K562 (cell line): ENCODE measurements around the gene ZMYM2. TPM values are rescaled to one million over a fixed set of nuclear protein-coding genes. Genes with fewer than 3 reads are reported as not detected.

ENCODE experiments used
- E2F4 ChIP-seq: sonication (generic); formaldehyde crosslinking; IDR thresholded peaks from 2 replicates; pipeline ENCODE4 v1.8.0; 2022; ENCODE audit warnings: mild to moderate bottlenecking, low read depth, missing genetic modification reagents
- FOXK1 ChIP-seq: sonication (generic); formaldehyde crosslinking; IDR thresholded peaks from 2 replicates; pipeline ENCODE4 v1.8.0; 2022; ENCODE audit warnings: missing genetic modification reagents, mild to moderate bottlenecking, borderline replicate concordance
- IRF9 ChIP-seq: fragments of 450-650 bp; IDR thresholded peaks from 2 replicates; pipeline ENCODE4 v1.6.1; 2016; ENCODE audit warnings: missing biosample characterization, missing genetic modification characterization
- L3MBTL2 ChIP-seq: fragments of 450-650 bp; IDR thresholded peaks from 2 replicates; pipeline ENCODE4 v1.6.1; 2016; ENCODE audit warnings: mild to moderate bottlenecking, moderate library complexity
- NFATC3 ChIP-seq: fragments of 450-650 bp; IDR thresholded peaks from 2 replicates; pipeline ENCODE4 v1.6.1; 2017; ENCODE audit warnings: mild to moderate bottlenecking
- NR2C2 ChIP-seq, 2 experiments: fragments of 200-800 bp in 1 of 2; sonication (Bioruptor generic) in 1 of 2; sonication (generic) in 1 of 2; formaldehyde crosslinking in 1 of 2; IDR thresholded peaks; 2 replicates each; pipeline versions ENCODE4 v1.6.1 to v1.8.0; 2016 to 2022; ENCODE audit warnings: mild to moderate bottlenecking in 1 of 2, missing compliant biosample characterization in 1 of 2, missing genetic modification characterization in 1 of 2, missing genetic modification reagents in 1 of 2
- PHB ChIP-seq: fragments of 250-450 bp; sonication (Bioruptor Pico); IDR thresholded peaks from 2 replicates; pipeline ENCODE4 v1.5.0; 2021
- PTBP1 ChIP-seq: fragments of 200-400 bp; formaldehyde crosslinking; IDR thresholded peaks from 2 replicates; pipeline ENCODE4 v1.6.1; 2017; ENCODE audit warnings: low read depth, low read length
- RNF219 ChIP-seq: fragments of 250-450 bp; sonication (Bioruptor Pico); IDR thresholded peaks from 2 replicates; pipeline ENCODE4 v1.5.0; 2022; ENCODE audit warnings: mild to moderate bottlenecking
- XRCC4 ChIP-seq: IDR thresholded peaks from one replicate; pipeline ENCODE4 v1.6.1; 2011; ENCODE audit not compliant: insufficient read depth, insufficient read length; ENCODE audit errors: extremely low read depth
- polyA plus RNA-seq, 8 experiments: library from polyadenylated mRNA; depleted of rRNA in 4 of 8; stranded (reverse) in 5 of 8; unstranded in 3 of 8; fragments of >200 nt; fragmentation: Nextera tagmentation in 2 of 8; fragmentation: Illumina TruSeq in 1 of 8; extraction: Ambion mirVana in 2 of 8; extraction: Trizol in 1 of 8; gene quantifications; 2 replicates each; pipeline versions ENCODE4 v1.2.1 to v1.2.3, GENCODE V29; 2011 to 2014; ENCODE audit warnings: inconsistent platforms in 1 of 8, missing spikeins in 1 of 8
- total RNA-seq, 7 experiments: library from RNA; depleted of rRNA in 6 of 7; stranded (reverse); fragments of >200 nt in 6 of 7; fragmentation: Illumina TruSeq in 2 of 7; extraction: Trizol in 2 of 7; gene quantifications; 2 replicates each; pipeline versions ENCODE4 v1.2.1 to v1.2.3, GENCODE V29; 2011 to 2021; ENCODE audit warnings: low replicate concordance in 1 of 7
- TF ChIP-seq, protein P1 (sequence below): fragments of 450-650 bp; IDR thresholded peaks from 2 replicates; pipeline ENCODE4 v1.6.1; 2018; ENCODE audit not compliant: partially characterized antibody
- TF ChIP-seq, protein P2 (sequence below): sonication (generic); formaldehyde crosslinking; IDR thresholded peaks from 2 replicates; pipeline ENCODE4 v1.8.1; 2022; ENCODE audit warnings: missing genetic modification reagents
- TF ChIP-seq, protein P3 (sequence below), 3 experiments: fragments of 200-800 bp in 1 of 3; sonication (Bioruptor generic) in 1 of 3; sonication (generic) in 1 of 3; formaldehyde crosslinking in 1 of 3; IDR thresholded peaks; 2 replicates each; pipeline versions ENCODE4 v1.6.1 to v1.8.0; 2016 to 2022; ENCODE audit warnings: mild to moderate bottlenecking in 2 of 3, missing compliant biosample characterization in 2 of 3, missing genetic modification characterization in 2 of 3, missing genetic modification reagents in 1 of 3

The ZMYM2 gene
- total and polyA plus RNA-seq, 9 of the 15 experiments (the other 6 are each of a cell fraction or from before 2014, with no cell fraction given): 5.0 to 48.8 (median 26.8) TPM

DNA sequence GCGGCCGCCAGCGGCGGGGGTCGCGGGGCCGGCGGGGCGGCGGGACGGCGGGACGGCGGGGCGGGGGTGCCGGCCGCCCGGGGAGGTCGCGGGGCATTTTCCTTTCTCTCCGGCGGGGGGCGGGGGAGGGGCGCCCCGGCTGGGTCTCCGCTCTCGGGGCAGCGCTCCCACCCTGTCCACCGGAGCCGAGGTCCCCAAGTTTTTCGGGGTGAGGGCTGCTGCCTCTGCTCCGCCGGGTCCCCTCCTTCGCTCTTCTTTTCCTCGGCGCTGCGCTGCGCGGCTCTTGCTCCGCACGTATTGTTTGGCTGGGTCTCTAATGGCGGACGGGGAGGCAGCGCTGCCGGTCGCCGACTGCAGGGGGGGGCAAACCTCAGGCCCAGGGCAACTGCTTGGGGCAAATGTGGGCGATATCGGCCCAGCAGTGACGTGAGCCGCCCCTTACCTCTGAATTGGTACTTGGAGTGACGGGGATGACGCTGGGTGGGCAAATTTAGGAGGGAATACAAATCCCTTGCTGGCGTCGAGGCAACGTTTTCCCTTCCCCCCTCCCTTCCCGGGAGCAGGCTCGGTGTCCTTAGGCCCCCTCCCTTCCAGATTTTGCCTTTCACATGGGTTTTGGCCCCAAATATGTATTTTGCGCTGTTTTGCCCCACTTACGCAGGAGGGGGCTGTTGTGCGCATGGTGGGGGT, 759 bp downstream of the ZMYM2 start (continued):
- TF ChIP-seq IRF9 (tag) (no peak), NFATC3 (no peak), FOXK1 (CRISPR knock-in tag) (no peak), NR2C2 (CRISPR knock-in tag; IDR thresholded peaks at IDR 0.05) (no peak), NR2C2 (tag; IDR thresholded peaks at IDR 0.05) (0 out of 2 replicates have a peak, but pooled peaks have one; percentile 29), RNF219 (CRISPR knock-in tag) (no peak), E2F4 (CRISPR knock-in tag) (no peak), PTBP1 (no peak), L3MBTL2 (0 out of 2 replicates have a peak, but pooled peaks have one; percentile 1), XRCC4 (no peak), PHB (no peak)
- TF ChIP-seq, protein P1, sequence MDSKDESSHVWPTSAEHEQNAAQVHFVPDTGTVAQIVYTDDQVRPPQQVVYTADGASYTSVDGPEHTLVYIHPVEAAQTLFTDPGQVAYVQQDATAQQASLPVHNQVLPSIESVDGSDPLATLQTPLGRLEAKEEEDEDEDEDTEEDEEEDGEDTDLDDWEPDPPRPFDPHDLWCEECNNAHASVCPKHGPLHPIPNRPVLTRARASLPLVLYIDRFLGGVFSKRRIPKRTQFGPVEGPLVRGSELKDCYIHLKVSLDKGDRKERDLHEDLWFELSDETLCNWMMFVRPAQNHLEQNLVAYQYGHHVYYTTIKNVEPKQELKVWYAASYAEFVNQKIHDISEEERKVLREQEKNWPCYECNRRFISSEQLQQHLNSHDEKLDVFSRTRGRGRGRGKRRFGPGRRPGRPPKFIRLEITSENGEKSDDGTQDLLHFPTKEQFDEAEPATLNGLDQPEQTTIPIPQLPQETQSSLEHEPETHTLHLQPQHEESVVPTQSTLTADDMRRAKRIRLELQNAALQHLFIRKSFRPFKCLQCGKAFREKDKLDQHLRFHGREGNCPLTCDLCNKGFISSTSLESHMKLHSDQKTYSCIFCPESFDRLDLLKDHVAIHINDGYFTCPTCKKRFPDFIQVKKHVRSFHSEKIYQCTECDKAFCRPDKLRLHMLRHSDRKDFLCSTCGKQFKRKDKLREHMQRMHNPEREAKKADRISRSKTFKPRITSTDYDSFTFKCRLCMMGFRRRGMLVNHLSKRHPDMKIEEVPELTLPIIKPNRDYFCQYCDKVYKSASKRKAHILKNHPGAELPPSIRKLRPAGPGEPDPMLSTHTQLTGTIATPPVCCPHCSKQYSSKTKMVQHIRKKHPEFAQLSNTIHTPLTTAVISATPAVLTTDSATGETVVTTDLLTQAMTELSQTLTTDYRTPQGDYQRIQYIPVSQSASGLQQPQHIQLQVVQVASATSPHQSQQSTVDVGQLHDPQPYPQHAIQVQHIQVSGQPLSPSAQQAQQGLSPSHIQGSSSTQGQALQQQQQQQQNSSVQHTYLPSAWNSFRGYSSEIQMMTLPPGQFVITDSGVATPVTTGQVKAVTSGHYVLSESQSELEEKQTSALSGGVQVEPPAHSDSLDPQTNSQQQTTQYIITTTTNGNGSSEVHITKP: peak; percentile 43
- TF ChIP-seq, protein P2, sequence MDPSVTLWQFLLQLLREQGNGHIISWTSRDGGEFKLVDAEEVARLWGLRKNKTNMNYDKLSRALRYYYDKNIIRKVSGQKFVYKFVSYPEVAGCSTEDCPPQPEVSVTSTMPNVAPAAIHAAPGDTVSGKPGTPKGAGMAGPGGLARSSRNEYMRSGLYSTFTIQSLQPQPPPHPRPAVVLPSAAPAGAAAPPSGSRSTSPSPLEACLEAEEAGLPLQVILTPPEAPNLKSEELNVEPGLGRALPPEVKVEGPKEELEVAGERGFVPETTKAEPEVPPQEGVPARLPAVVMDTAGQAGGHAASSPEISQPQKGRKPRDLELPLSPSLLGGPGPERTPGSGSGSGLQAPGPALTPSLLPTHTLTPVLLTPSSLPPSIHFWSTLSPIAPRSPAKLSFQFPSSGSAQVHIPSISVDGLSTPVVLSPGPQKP (CRISPR knock-in tag): no peak
- TF ChIP-seq, protein P3, sequence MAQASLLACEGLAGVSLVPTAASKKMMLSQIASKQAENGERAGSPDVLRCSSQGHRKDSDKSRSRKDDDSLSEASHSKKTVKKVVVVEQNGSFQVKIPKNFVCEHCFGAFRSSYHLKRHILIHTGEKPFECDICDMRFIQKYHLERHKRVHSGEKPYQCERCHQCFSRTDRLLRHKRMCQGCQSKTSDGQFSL (CRISPR knock-in tag; IDR thresholded peaks at IDR 0.05): peak; percentile 93
- TF ChIP-seq, protein P3 (tag; IDR thresholded peaks at IDR 0.05): peak in 1 of 2 experiments; percentile 50; a peak in 1 of 4 replicates
